CD4-positive, alpha-beta T cell treated with Interferon alpha-2 for 1 hour (primary cell): Measurements from ENCODE around the gene GFER.
"Not testable (repeated sequence)": the region's sequence is repeated elsewhere in the genome, so short reads cannot be mapped to it uniquely, and the experiment has no call there.

Experiments
- DNase-seq, 2 donors: peaks; one replicate each; pipeline ENCODE4 v3.0.0-alpha.2; 2020 to 2022

The GFER gene

GRCh38 chr16:1958143-1958491, 25.9 kb upstream of the GFER start:
- not testable (repeated sequence) for DNase-seq

GRCh38 chr16:1958715-1959268, 25.2 kb upstream of the GFER start:
- no peak for DNase-seq

- peak; percentile 87 to 93 for DNase-seq
Observed at GRCh38 chr16:1959269-1960039, 24.5 kb upstream of the GFER start, which contains the start of gene NDUFB10. Gene NDUFB10 (plus strand): TSS chr16:1959538. CDS start chr16:1959625, 87 bp downstream.

GRCh38 chr16:1960665-1961630, 23.0 kb upstream of the GFER start:
- peak in 1 of 2 donors; percentile 50 for DNase-seq

GRCh38 chr16:1961651-1962067, 22.3 kb upstream of the GFER start:
- no peak for DNase-seq

GRCh38 chr16:1962161-1963153, 21.5 kb upstream of the GFER start:
- DNase-seq = not testable (repeated sequence)

GRCh38 chr16:1963806-1964505, 20.0 kb upstream of the GFER start:
- peak; percentile 29 to 62 for DNase-seq

GRCh38 chr16:1964506-1965395, 19.2 kb upstream of the GFER start, which contains the start of gene RPS2:
Gene RPS2 (minus strand): TSS chr16:1964826. CDS start chr16:1964625, 201 bp downstream.
- DNase-seq = peak; percentile 99 to 100

GRCh38 chr16:1965396-1966001, 18.5 kb upstream of the GFER start:
- DNase-seq = peak in 1 of 2 donors; percentile 38

- DNase-seq = no peak
Observed at GRCh38 chr16:1966460-1966859, 17.5 kb upstream of the GFER start, which contains the start of gene RNF151. Gene RNF151 (plus strand): TSS chr16:1966856. CDS start chr16:1966882, 26 bp downstream.

GRCh38 chr16:1968146-1968953, 15.6 kb upstream of the GFER start:
- DNase-seq = no peak

GRCh38 chr16:1971796-1972489, 12.1 kb upstream of the GFER start, which contains the start of gene TBL3:
Gene TBL3 (plus strand): TSS chr16:1972053. CDS start chr16:1972165, 112 bp downstream.
- DNase-seq = peak; percentile 95 to 98

GRCh38 chr16:1972490-1972877, 11.5 kb upstream of the GFER start:
- no peak for DNase-seq

- DNase-seq = no peak
Observed at GRCh38 chr16:1973461-1974156, 10.4 kb upstream of the GFER start.

GRCh38 chr16:1974157-1975070, 9.6 kb upstream of the GFER start:
- DNase-seq = no peak
